Astrocyte (in vitro differentiated cells and primary cell): ENCODE results near the gene PCDH17.

Experiments
- CTCF ChIP-seq: IDR thresholded peaks from 2 replicates; pipeline ENCODE4 v1.5.1; 2011; ENCODE audit warnings: low read depth, mild to moderate bottlenecking, inconsistent platforms, low read length, moderate library complexity; ENCODE audit not compliant: insufficient read depth
- EZH2 ChIP-seq: IDR thresholded peaks from 2 replicates; pipeline ENCODE4 v1.6.1; 2012; ENCODE audit warnings: mild to moderate bottlenecking, low read length, inconsistent platforms; ENCODE audit not compliant: insufficient read depth

GRCh38 chr13:57739543-57740190 is 108.1 kb downstream of the PCDH17 start:
- TF ChIP-seq CTCF (no peak), EZH2 (no peak)
